HCT116 (cell line): ENCODE data around the gene SYNPR. TPM values are rescaled to one million over a fixed set of nuclear protein-coding genes. Genes with fewer than 3 reads are reported as not detected.

Experiments
- ATAC-seq: fragments of 200-7000 bp; cut with Tn5 transposase; 2 replicates; pipeline ENCODE4 v1.9.1; 2020; ENCODE audit warnings: mild to moderate bottlenecking, moderate library complexity
- BruUV-seq: library from RNA; stranded (reverse); fragments of 400-500 nt; replicated peaks from 2 replicates; lab custom pipeline; 2021; lab: Mats Ljungman, UMichigan
- CTCF ChIA-PET: fragments of 300-600 bp; sonication (Branson Sonifier 250); formaldehyde crosslinking; loops from one replicate; lab custom pipeline; 2021; ENCODE audit warnings: antibody characterized with exemption; lab: Charles Lee
- POLR2A ChIA-PET: fragments of 300-600, 350-600 bp; sonication (Branson Sonifier 250); formaldehyde crosslinking; loops from one replicate; lab custom pipeline; 2021; ENCODE audit warnings: antibody characterized with exemption; lab: Charles Lee
- RAD21 ChIA-PET, 2 experiments: fragments of 300-600 bp; sonication (Branson Sonifier 250); formaldehyde crosslinking; loops; one replicate each; lab custom pipeline; 2023; ENCODE audit warnings: low total read pairs in 2 of 2; ENCODE audit not compliant: uncharacterized antibody in 2 of 2, unreplicated experiment in 2 of 2, low non-redundant PET in 1 of 2; lab: Charles Lee
- DNase-seq: peaks from one replicate; pipeline ENCODE4 v3.0.0-alpha.2; 2010; ENCODE audit warnings: low read depth, low spot score
- H2AFZ ChIP-seq: fragments of 200-600 bp; shearing (Covaris generic), sonication (generic); 2 replicates; pipeline ENCODE4 v1.6.1; 2017; ENCODE audit warnings: low read depth, mixed run types, mixed read lengths, antibody characterized with exemption, low read length; ENCODE audit not compliant: poor library complexity, severe bottlenecking
- H3K27ac ChIP-seq: 2 replicates; pipeline ENCODE4 v1.5.1; 2012; ENCODE audit warnings: low read depth, low read length
- H3K27me3 ChIP-seq: fragments of 200-600 bp; sonication (generic); 2 replicates; pipeline ENCODE4 v1.6.1; 2016; ENCODE audit warnings: mixed run types, low read length, mixed read lengths; ENCODE audit not compliant: insufficient read depth
- H3K36me3 ChIP-seq, 2 experiments: fragments of 200-500 bp in 1 of 2; fragments of 200-600 bp in 1 of 2; sonication (Bioruptor generic) in 1 of 2; sonication (generic) in 1 of 2; 2 replicates each; pipeline versions ENCODE4 v1.5.1 to v1.6.1; 2014 to 2016; ENCODE audit warnings: low read length in 2 of 2, inconsistent platforms in 1 of 2, mixed read lengths in 1 of 2, mixed run types in 1 of 2; ENCODE audit not compliant: insufficient read depth in 2 of 2, control insufficient read depth in 1 of 2
- H3K4me1 ChIP-seq, 2 experiments: fragments of 200-600 bp in 1 of 2; sonication (generic) in 1 of 2; 2 replicates each; pipeline versions ENCODE4 v1.5.1 to v1.6.1; 2012 to 2017; ENCODE audit warnings: low read length in 2 of 2, inconsistent platforms in 1 of 2, mild to moderate bottlenecking in 1 of 2, mixed read lengths in 1 of 2, mixed run types in 1 of 2, moderate library complexity in 1 of 2; ENCODE audit not compliant: insufficient read depth in 2 of 2, control insufficient read depth in 1 of 2
- H3K4me2 ChIP-seq: fragments of 200-600 bp; sonication (generic); 2 replicates; pipeline ENCODE4 v1.6.1; 2017; ENCODE audit warnings: mixed run types, low read length, mixed read lengths
- H3K4me3 ChIP-seq, 2 experiments: fragments of 200-600 bp in 1 of 2; sonication (generic) in 1 of 2; replicated peaks in 1 of 2; 2 replicates each; pipeline ENCODE4 v1.5.1; 2011 to 2016; ENCODE audit warnings: low read length in 2 of 2, control low read depth in 1 of 2, low read depth in 1 of 2, mild to moderate bottlenecking in 1 of 2, mixed read lengths in 1 of 2, mixed run types in 1 of 2
- H3K79me2 ChIP-seq: fragments of 200-600 bp; sonication (generic); 2 replicates; pipeline ENCODE4 v1.6.1; 2017; ENCODE audit warnings: mild to moderate bottlenecking, mixed run types, low read length, moderate library complexity, mixed read lengths; ENCODE audit not compliant: insufficient read depth
- H3K9ac ChIP-seq: fragments of 200-600 bp; sonication (generic); 2 replicates; pipeline ENCODE4 v1.6.1; 2016; ENCODE audit warnings: low read length, mixed read lengths
- H3K9me2 ChIP-seq: fragments of 200-600 bp; sonication (generic), shearing (Covaris generic); 2 replicates; pipeline ENCODE4 v1.6.1; 2017; ENCODE audit warnings: mixed run types, mild to moderate bottlenecking, moderate library complexity; ENCODE audit not compliant: insufficient read depth
- H3K9me3 ChIP-seq, 2 experiments: fragments of 200-500 bp in 1 of 2; fragments of 200-600 bp in 1 of 2; sonication (Bioruptor generic) in 1 of 2; sonication (generic) in 1 of 2; 2 replicates each; pipeline ENCODE4 v1.6.1; 2014 to 2017; ENCODE audit warnings: low read length in 2 of 2, mixed read lengths in 2 of 2, inconsistent platforms in 1 of 2, low read depth in 1 of 2, mild to moderate bottlenecking in 1 of 2, mixed run types in 1 of 2, moderate library complexity in 1 of 2; ENCODE audit not compliant: control insufficient read depth in 1 of 2, insufficient read depth in 1 of 2
- H4K20me1 ChIP-seq: fragments of 200-600 bp; sonication (generic), shearing (Covaris generic); 2 replicates; pipeline ENCODE4 v1.6.1; 2017; ENCODE audit warnings: mixed run types, mild to moderate bottlenecking, moderate library complexity; ENCODE audit not compliant: insufficient read depth
- EGR1 ChIP-seq: IDR thresholded peaks from 2 replicates; pipeline ENCODE4 v1.6.1; 2012; ENCODE audit warnings: low read depth
- ELF1 ChIP-seq: IDR thresholded peaks from 2 replicates; pipeline ENCODE4 v1.6.1; 2012; ENCODE audit warnings: low read depth, borderline replicate concordance
- EZH2phosphoT487 ChIP-seq: fragments of 200-600 bp; IDR thresholded peaks from 2 replicates; pipeline ENCODE4 v1.6.1; 2018; ENCODE audit warnings: antibody characterized with exemption, borderline replicate concordance
- FOSL1 ChIP-seq: IDR thresholded peaks from 2 replicates; pipeline ENCODE4 v1.6.1; 2012; ENCODE audit warnings: low read depth
- POLR2A ChIP-seq: IDR thresholded peaks from 2 replicates; pipeline ENCODE4 v1.7.0; 2011; ENCODE audit warnings: borderline replicate concordance; ENCODE audit not compliant: insufficient read depth, insufficient read length; ENCODE audit errors: extremely low read depth
- POLR2AphosphoS5 ChIP-seq: IDR thresholded peaks from 2 replicates; pipeline ENCODE4 v1.6.1; 2011; ENCODE audit warnings: mild to moderate bottlenecking, low read depth, low read length, moderate library complexity
- RAD21 ChIP-seq: IDR thresholded peaks from 2 replicates; pipeline ENCODE4 v1.6.1; 2012; ENCODE audit warnings: low read depth, mild to moderate bottlenecking
- REST ChIP-seq: IDR thresholded peaks from 2 replicates; pipeline ENCODE4 v1.6.1; 2012; ENCODE audit warnings: low read depth
- SIN3A ChIP-seq: IDR thresholded peaks from 2 replicates; pipeline ENCODE4 v1.6.1; 2012; ENCODE audit warnings: low read depth
- SP1 ChIP-seq: IDR thresholded peaks from 2 replicates; pipeline ENCODE4 v1.6.1; 2012; ENCODE audit warnings: low read depth
- ZBTB33 ChIP-seq: IDR thresholded peaks from 2 replicates; pipeline ENCODE4 v1.6.1; 2011; ENCODE audit warnings: mild to moderate bottlenecking, low read length, moderate library complexity; ENCODE audit not compliant: insufficient replicate concordance; ENCODE audit errors: extremely low read depth
- ZNF274 ChIP-seq: fragments of 200-500 bp; sonication (Bioruptor generic); IDR thresholded peaks from 2 replicates; pipeline ENCODE4 v1.6.1; 2014; ENCODE audit warnings: mild to moderate bottlenecking, low read depth, low read length, inconsistent platforms
- intact Hi-C: fragments of 100-400 bp; cut with micrococcal nuclease; formaldehyde crosslinking; loops from 2 replicates; pipeline ENCODE4 v1.10.0; 2022
- total RNA-seq: library from RNA; stranded (reverse); gene quantifications from one replicate; pipeline ENCODE4 v1.2.1, GENCODE V29; 2021; ENCODE audit not compliant: unreplicated experiment
- TF ChIP-seq, protein P1 (sequence below): IDR thresholded peaks from 2 replicates; pipeline ENCODE4 v1.6.1; 2012

SYNPR gene
- total RNA-seq, 1 experiment from 2014 or later = not detected

DNA sequence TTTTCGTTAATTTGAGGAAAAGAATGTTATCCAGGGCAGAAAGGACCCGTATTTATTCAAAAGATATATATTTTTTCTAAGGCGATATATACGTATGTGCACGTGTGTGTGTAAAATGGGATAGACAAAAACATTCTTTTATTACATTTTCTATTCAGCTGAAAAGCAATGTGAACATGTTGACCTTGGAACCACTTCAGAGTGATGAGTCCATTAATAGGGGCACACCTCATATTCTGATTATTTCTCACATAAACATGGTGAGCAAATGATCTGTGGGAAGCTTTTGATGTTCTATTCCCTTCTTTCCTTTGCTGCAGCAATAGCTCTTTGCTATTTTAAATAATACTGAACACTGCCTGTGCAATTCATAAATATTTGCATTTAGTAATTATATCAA is 87.6 kb downstream of the SYNPR start:
- ATAC-seq = no peak
- Histone ChIP-seq H3K4me2 (no peak overlapping the region), H2AFZ (no peak overlapping the region), H3K79me2 (no peaks in the 10 kb centered on the region), H3K4me3 (no peak overlapping the region), H3K9me3 (no peaks in the 10 kb centered on the region), H3K27ac (no peak overlapping the region), H3K4me1 (no peaks in the 10 kb centered on the region), H3K9ac (no peak overlapping the region), H3K27me3 (no peaks in the 10 kb centered on the region), H3K9me2 (no peaks in the 10 kb centered on the region), H3K36me3 (no peaks in the 10 kb centered on the region), H4K20me1 (no peaks in the 10 kb centered on the region)
- intact Hi-C loops = no loop called here
- no peak for TF ChIP-seq EGR1
- no peak for TF ChIP-seq RAD21
- TF ChIP-seq SP1 = no peak
- TF ChIP-seq REST = no peak
- no peak for TF ChIP-seq POLR2AphosphoS5
- no peak for TF ChIP-seq EZH2phosphoT487
- no peak for TF ChIP-seq FOSL1
- TF ChIP-seq POLR2A = no peak
- TF ChIP-seq ZBTB33 = no peak
- TF ChIP-seq, protein P1, sequence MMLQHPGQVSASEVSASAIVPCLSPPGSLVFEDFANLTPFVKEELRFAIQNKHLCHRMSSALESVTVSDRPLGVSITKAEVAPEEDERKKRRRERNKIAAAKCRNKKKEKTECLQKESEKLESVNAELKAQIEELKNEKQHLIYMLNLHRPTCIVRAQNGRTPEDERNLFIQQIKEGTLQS = no peak
- no peak for TF ChIP-seq ZNF274
- TF ChIP-seq ELF1 = no peak
- TF ChIP-seq SIN3A = no peak
- ChIA-PET CTCF (no interaction called here), POLR2A (no interaction called here), RAD21 (no interaction called here)
- BruUV-seq = no TSS peak
- no peak for DNase-seq
